Cardiac septum (tissue), 1 donor: ENCODE data around the gene SLC26A6. TPM values are rescaled to one million over a fixed set of nuclear protein-coding genes. Genes with fewer than 3 reads are reported as not detected.

Experiments
- DNase-seq: peaks from one replicate; pipeline ENCODE4 v3.0.0-alpha.2; 2020; ENCODE audit warnings: low spot score
- intact Hi-C: fragments of 100-400 bp; cut with DNase I; formaldehyde crosslinking; loops from one replicate; pipeline ENCODE4 v1.14.0; 2022
- total RNA-seq: library from RNA; stranded (reverse); fragmentation: NEBNext Ultra II Directional; extraction: Animal tissue kit (Norgen Biotek cat#: 25700); gene quantifications from one replicate; pipeline ENCODE4 v1.2.1, GENCODE V29; 2021
- donor health status: DM: no; HTN: no; CAD: no.

Gene SLC26A6
- total RNA-seq, 1 donor from 2014 or later, result 8.9 TPM

GRCh38 chr3:48662753-48663488, 27.7 kb upstream of the SLC26A6 start, which contains the start of gene CELSR3:
Gene CELSR3, minus strand, starts transcription at chr3:48662886. Its CDS starts 252 bp downstream, at chr3:48662634.
- DNase-seq, result no peak

DNA sequence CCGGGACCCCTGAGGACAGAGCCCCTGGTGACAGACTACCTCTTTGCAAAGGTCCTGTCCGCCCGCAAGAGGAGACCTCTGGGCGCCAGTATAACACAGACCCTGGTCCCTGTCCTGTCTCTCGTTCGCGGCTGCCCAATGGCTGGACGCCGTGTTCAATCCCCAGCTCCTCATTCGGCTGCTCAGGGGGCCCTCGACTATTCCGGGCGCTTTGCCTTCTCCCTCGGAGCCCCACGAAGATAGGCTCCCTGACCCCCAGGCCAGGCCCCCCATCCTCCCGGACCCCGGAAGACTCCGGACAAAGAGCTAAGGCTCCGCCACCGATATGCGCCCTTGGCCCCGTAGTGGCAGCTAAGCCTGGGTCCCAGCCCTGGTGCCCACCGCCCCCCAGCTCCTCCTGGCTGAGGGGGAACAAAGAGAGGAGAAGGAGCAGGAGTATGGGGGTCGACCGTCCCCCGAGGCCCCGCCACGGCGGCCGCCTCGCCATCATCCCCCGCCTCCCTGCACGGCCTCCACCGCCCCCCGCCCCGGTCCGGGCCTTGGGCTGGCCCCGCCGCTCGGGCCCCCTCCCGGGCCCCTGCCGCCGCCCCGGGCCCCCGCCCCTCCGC, 27.0 kb upstream of the SLC26A6 start:
- intact Hi-C loops, result no loop called here
- no peak for DNase-seq

More at GRCh38 chr3:48662753-48663488, 27.7 kb upstream of the SLC26A6 start, which contains the start of gene CELSR3:
- intact Hi-C loops, result no loop called here

GRCh38 chr3:48661501-48662144, 26.4 kb upstream of the SLC26A6 start:
- peak; percentile 84 for DNase-seq
- intact Hi-C loops, result no loop called here

- intact Hi-C loops, result no loop called here
- no peak for DNase-seq
These were observed 25.6 kb upstream of the SLC26A6 start for GRCh38 chr3:48660800-48661400.

- no peak for DNase-seq
- intact Hi-C loops, result loop anchor here (1.0 kb wide), 1 partner anchor 22 kb away; the partner anchor contains the start of gene SLC26A6
These were observed 21.6 kb upstream of the SLC26A6 start for GRCh38 chr3:48656841-48657281.

GRCh38 chr3:48656061-48656840, 21.0 kb upstream of the SLC26A6 start:
- DNase-seq, result peak; percentile 91
- intact Hi-C loops, result loop anchor here (1.0 kb wide), 1 partner anchor 21 kb away; the partner anchor contains the start of gene SLC26A6

GRCh38 chr3:48655606-48656005, 20.3 kb upstream of the SLC26A6 start:
- intact Hi-C loops, result loop anchor here (1.0 kb wide), 1 partner anchor 20 kb away; the partner anchor contains the start of gene SLC26A6
- DNase-seq, result no peak

GRCh38 chr3:48655063-48655462, 19.8 kb upstream of the SLC26A6 start:
- DNase-seq, result no peak
- intact Hi-C loops, result no loop called here

DNA sequence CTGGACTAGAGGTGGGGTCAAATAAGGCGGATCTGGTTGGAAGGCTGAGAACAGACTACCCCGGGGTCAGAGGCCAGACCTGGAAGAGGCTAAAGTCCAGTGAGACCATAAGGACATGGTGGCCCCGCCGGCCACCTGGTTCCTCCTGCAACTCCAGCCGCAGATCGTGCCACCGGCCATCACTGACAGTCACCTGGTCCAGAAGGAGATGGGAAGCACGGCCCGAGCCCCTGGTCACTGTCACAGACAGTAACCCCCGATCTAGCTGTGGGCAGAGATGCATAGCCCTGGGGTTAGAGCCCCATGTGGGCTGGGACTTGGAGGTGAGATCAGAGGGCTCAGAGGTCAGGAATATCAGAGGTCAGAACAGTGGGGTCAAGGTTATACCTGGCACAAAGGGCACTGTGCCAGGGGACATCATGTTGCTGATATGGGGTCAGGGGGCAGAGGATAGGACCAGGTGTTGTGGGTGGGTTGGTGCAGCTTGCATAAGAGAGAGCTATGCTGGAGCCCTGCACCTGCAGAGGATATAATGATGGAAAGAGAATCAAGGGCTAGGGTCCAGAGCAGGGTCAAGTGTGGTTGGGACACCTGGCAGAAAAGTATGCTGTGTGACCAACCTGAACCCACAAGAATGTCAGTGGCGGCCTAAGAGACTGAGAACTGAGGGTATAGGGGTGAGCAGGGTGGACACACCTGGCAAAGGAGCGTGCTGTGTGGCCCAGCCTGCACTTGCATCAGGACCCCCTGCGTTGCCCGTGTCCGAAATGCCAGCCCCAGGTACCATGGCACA, 17.9 kb upstream of the SLC26A6 start:
- no peak for DNase-seq
- intact Hi-C loops, result no loop called here

GRCh38 chr3:48651771-48652170, 16.5 kb upstream of the SLC26A6 start:
- no peak for DNase-seq
- intact Hi-C loops, result no loop called here

DNA sequence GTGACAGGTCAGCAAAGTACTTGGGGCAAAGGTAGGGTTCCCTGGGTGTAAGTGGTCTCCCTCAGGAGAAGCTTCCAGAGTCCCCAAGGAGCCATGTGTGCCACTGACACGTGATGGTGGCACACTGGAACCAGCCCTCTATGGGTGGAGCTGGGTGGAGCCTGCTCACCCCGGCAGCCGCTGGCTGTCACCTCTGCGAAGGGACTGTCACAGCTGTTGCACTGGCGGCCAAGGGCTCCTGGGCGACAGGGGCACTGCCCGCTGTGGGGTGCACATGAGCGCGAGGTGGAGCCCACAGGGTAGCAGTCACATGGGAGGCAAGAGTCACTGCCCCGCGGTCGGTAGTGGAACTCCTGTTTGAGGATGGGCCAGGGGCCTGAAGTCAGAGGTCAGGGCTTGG, 15.5 kb upstream of the SLC26A6 start:
- no peak for DNase-seq
- intact Hi-C loops, result no loop called here

DNA sequence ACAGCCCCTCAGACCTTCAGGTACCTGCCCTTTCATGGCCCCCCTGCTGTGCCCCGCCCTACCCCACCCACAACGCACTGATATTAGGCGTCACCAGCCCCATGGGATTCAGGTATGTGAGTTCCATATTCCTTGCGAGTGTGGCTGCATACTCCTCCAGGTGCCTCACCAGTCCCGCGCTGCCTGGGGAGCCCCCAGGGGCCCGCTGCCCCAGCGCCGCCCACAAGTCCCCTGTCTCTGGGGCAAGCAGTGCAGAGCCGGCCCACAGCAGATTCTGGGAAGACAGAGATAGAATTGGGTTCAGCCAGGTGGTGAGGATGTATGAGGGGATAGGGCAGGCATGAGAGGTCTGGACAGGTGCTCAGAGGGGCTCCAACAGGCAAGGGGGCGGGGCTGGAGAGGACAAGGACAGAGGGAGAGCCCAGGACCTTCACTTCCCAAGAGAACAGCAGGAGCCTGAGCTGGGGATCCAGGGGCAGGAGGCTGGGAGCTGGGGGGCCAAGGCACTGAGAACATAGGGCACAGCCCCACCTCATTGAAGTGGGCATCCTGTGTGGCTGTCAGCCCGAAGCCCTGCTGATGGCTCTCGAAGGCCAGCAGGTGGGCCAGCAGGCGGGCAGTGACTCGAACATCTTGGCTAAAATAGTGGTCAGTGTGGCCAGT, 13.1 kb upstream of the SLC26A6 start:
- no peak for DNase-seq
- intact Hi-C loops, result no loop called here

- no peak for DNase-seq
- intact Hi-C loops, result no loop called here
These were observed 12.5 kb upstream of the SLC26A6 start for GRCh38 chr3:48647714-48648113.

GRCh38 chr3:48644898-48645760, 9.9 kb upstream of the SLC26A6 start:
- intact Hi-C loops, result no loop called here
- DNase-seq, result no peak

- intact Hi-C loops, result no loop called here
- DNase-seq, result no peak
These were observed 7.3 kb upstream of the SLC26A6 start for GRCh38 chr3:48642605-48643004.

DNA sequence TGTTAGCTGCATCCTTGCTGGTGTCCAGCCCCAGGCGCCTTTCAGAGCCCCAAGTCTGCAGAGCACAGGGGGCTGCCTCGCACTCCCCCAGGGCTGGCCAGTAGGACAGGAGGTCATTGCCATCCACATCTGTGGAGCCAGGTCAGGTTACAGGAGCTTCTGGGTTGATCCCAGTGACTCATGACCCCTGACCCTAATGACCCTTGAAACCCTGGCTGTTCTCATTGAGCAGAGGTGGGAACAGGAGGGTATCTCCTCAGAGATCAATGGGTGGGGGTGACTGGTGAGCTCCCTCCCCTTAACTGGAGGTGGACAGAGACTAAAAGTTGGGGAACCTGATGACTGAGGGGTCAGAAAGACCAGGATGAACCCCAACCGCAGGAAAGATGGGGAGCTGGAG, 6.1 kb upstream of the SLC26A6 start:
- no peak for DNase-seq
- intact Hi-C loops, result no loop called here

DNA sequence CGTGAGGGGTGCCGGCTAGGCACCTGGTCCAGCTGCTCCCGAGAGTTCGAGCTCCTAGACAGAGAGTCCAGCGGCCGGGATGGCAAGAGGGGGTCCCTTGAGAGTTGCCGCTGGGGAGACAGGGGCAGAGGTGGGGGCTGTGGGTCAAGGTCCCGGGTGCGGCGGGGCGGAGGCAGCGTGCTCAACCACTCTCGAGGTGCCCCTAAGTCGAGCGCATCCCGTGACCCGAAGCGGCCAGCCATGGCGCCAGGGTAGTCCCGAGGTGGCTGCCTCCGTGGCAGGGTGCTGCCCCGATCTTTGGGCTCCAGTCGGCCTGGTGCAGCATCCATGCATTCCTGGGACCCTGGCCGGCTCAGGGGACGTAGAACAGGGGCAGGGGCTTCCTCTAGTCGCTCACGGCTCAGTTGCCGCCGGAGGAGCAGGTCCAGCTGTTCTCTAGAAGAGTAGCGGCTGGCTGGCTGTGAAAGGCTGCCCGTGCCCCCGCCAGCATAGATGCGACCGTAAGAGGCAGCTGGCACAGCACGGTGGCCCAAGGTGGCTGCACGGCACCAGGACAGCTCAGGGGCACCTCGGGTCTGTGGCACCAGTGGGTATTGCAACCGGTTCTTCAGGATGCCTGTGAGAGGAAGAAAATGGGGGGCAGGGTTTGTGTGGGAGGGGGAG, 4.8 kb upstream of the SLC26A6 start:
- intact Hi-C loops, result no loop called here
- DNase-seq, result no peak
